HEK293T (cell line): ENCODE data around the gene ZBTB47.

Source experiments
- CTCF ChIA-PET: fragments of 350-600 bp; formaldehyde crosslinking; extraction: SDS; loops from one replicate; lab custom pipeline; 2021; ENCODE audit warnings: antibody characterized with exemption, inconsistent platforms; lab: Yijun Ruan, JAX
- POLR2A ChIA-PET: fragments of 350-600 bp; formaldehyde crosslinking; extraction: SDS; loops from one replicate; lab custom pipeline; 2020; ENCODE audit warnings: antibody characterized with exemption, inconsistent platforms; lab: Yijun Ruan, JAX
- DNase-seq: peaks from one replicate; pipeline ENCODE4 v3.0.0; 2012; ENCODE audit warnings: mixed read lengths; ENCODE audit errors: extremely low spot score
- ARNT ChIP-seq: fragments of 450-650 bp; IDR thresholded peaks from 2 replicates; pipeline ENCODE4 v1.6.1; 2017; ENCODE audit warnings: mild to moderate bottlenecking
- BHLHE40 ChIP-seq: fragments of 450-650 bp; IDR thresholded peaks from 2 replicates; pipeline ENCODE4 v1.6.1; 2016; ENCODE audit warnings: mild to moderate bottlenecking, moderate library complexity, borderline replicate concordance
- CTBP1 ChIP-seq: fragments of 450-650 bp; IDR thresholded peaks from 2 replicates; pipeline ENCODE4 v1.6.1; 2016; ENCODE audit warnings: borderline replicate concordance
- ELF4 ChIP-seq: fragments of 450-650 bp; IDR thresholded peaks from 2 replicates; pipeline ENCODE4 v1.6.1; 2017; ENCODE audit warnings: antibody characterized with exemption
- FOXA1 ChIP-seq: fragments of 450-650 bp; IDR thresholded peaks from 2 replicates; pipeline ENCODE4 v1.6.1; 2016; ENCODE audit warnings: mild to moderate bottlenecking
- FOXK2 ChIP-seq: fragments of 450-650 bp; IDR thresholded peaks from 2 replicates; pipeline ENCODE4 v1.6.1; 2016; ENCODE audit warnings: mild to moderate bottlenecking
- FOXM1 ChIP-seq: fragments of 450-650 bp; IDR thresholded peaks from 2 replicates; pipeline ENCODE4 v1.6.1; 2017; ENCODE audit warnings: mild to moderate bottlenecking, borderline replicate concordance
- HDGF ChIP-seq: fragments of 450-650 bp; IDR thresholded peaks from 2 replicates; pipeline ENCODE4 v1.6.1; 2017; ENCODE audit warnings: antibody characterized with exemption, borderline replicate concordance
- L3MBTL2 ChIP-seq: fragments of 450-650 bp; conservative IDR thresholded peaks from 2 replicates; pipeline ENCODE4 v1.6.1; 2016; ENCODE audit warnings: mild to moderate bottlenecking
- LEF1 ChIP-seq: fragments of 450-650 bp; IDR thresholded peaks from 2 replicates; pipeline ENCODE4 v1.6.1; 2017; ENCODE audit warnings: mild to moderate bottlenecking, borderline replicate concordance
- NFRKB ChIP-seq: fragments of 450-650 bp; IDR thresholded peaks from 2 replicates; pipeline ENCODE4 v1.6.1; 2016; ENCODE audit warnings: mild to moderate bottlenecking, moderate library complexity
- PKNOX1 ChIP-seq: fragments of 450-650 bp; IDR thresholded peaks from 2 replicates; pipeline ENCODE4 v1.6.1; 2016
- SP1 ChIP-seq: fragments of 450-650 bp; IDR thresholded peaks from 2 replicates; pipeline ENCODE4 v1.6.1; 2017
- SUZ12 ChIP-seq: fragments of 450-650 bp; IDR thresholded peaks from 2 replicates; pipeline ENCODE4 v1.6.1; 2016; ENCODE audit warnings: mild to moderate bottlenecking
- TARDBP ChIP-seq: fragments of 450-650 bp; IDR thresholded peaks from 2 replicates; pipeline ENCODE4 v1.6.1; 2016
- ZNF384 ChIP-seq: fragments of 450-650 bp; IDR thresholded peaks from 2 replicates; pipeline ENCODE4 v1.6.1; 2016

The ZBTB47 gene

GRCh38 chr3:42711491-42712343 is 58.2 kb downstream of the ZBTB47 start:
- no peak for TF ChIP-seq FOXM1
- no peak for TF ChIP-seq NFRKB
- TF ChIP-seq ELF4, result no peak
- no peak for TF ChIP-seq FOXK2
- no peak for TF ChIP-seq SP1
- no peak for TF ChIP-seq SUZ12
- TF ChIP-seq TARDBP, result no peak
- TF ChIP-seq ARNT, result no peak
- TF ChIP-seq CTBP1, result no peak
- no peak for TF ChIP-seq ZNF384
- TF ChIP-seq FOXA1, result no peak
- TF ChIP-seq BHLHE40, result no peak
- no peak for TF ChIP-seq LEF1
- no peak for TF ChIP-seq HDGF
- TF ChIP-seq PKNOX1, result no peak
- TF ChIP-seq L3MBTL2, result no peak
- DNase-seq, result peak; percentile 40
- CTCF ChIA-PET, result interaction anchor here (0.8 kb wide), 1 partner anchor 14 kb away, joined by 3 read pairs; no protein-coding TSS in a partner anchor
- POLR2A ChIA-PET, result no interaction called here

- no peak for DNase-seq
- POLR2A ChIA-PET, result no interaction called here
- CTCF ChIA-PET, result no interaction called here
- no peak for TF ChIP-seq CTBP1
- TF ChIP-seq ELF4, result no peak
- TF ChIP-seq NFRKB, result no peak
- TF ChIP-seq FOXM1, result no peak
- no peak for TF ChIP-seq ARNT
Measured at GRCh38 chr3:42712344-42712648, 58.8 kb downstream of the ZBTB47 start.

- TF ChIP-seq L3MBTL2 (no peak), FOXA1 (no peak), ZNF384 (no peak)
- ChIA-PET POLR2A (no interaction called here), CTCF (interaction anchor here (0.8 kb wide), 1 partner anchor 343 kb away, joined by 3 read pairs; no protein-coding TSS in a partner anchor)
- DNase-seq, result no peak
Measured at GRCh38 chr3:42712688-42713372, 59.3 kb downstream of the ZBTB47 start.

GRCh38 chr3:42713747-42714146 is 60.2 kb downstream of the ZBTB47 start:
- CTCF ChIA-PET, result interaction anchor here (0.8 kb wide), 1 partner anchor 342 kb away, joined by 3 read pairs; no protein-coding TSS in a partner anchor
- DNase-seq, result no peak
- POLR2A ChIA-PET, result no interaction called here
- TF ChIP-seq FOXA1 (no peak), ARNT (no peak), ELF4 (no peak), HDGF (no peak), FOXM1 (no peak), ZNF384 (no peak), SUZ12 (no peak), TARDBP (no peak), LEF1 (no peak), BHLHE40 (no peak), SP1 (no peak), PKNOX1 (no peak), FOXK2 (no peak), L3MBTL2 (no peak)

- POLR2A ChIA-PET, result no interaction called here
- CTCF ChIA-PET, result no interaction called here
- DNase-seq, result no peak
- no peak for TF ChIP-seq ZNF384
- TF ChIP-seq TARDBP, result no peak
- TF ChIP-seq L3MBTL2, result no peak
- no peak for TF ChIP-seq SP1
- no peak for TF ChIP-seq CTBP1
- TF ChIP-seq ARNT, result no peak
- no peak for TF ChIP-seq SUZ12
- TF ChIP-seq BHLHE40, result no peak
- no peak for TF ChIP-seq NFRKB
- no peak for TF ChIP-seq HDGF
- TF ChIP-seq FOXK2, result no peak
- no peak for TF ChIP-seq PKNOX1
- TF ChIP-seq LEF1, result no peak
- TF ChIP-seq ELF4, result no peak
Measured at GRCh38 chr3:42714171-42714852, 60.8 kb downstream of the ZBTB47 start.
